Measurements from ENCODE around the gene ZNF177. TPM values are rescaled to one million over a fixed set of nuclear protein-coding genes. Genes with fewer than 3 reads are reported as not detected.

The ZNF177 gene
- total RNA-seq, 1 experiment from 2014 or later, result 0.55 TPM

DNA sequence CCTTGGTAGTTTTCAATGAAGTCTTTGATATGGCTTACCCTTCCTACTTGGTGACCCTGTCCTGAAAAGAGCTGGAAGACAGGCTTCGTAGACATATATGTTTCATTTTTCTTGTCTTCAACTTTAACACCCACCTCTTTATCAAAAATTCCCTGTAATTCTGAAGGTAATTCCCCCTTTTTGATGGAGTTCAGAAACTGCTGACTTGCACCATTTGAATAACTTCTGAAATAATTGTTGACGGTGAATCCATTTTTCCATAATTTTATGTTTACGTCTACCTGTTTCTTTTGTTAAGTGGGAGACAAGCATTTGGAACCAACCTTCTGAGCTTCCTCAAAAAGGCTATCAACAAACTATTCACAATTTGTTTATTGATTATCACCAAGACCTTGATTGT is 14.6 kb upstream of the ZNF177 start:
- no TSS peak for BruUV-seq (replicated peaks)
- Histone ChIP-seq H3K27me3 (ENCODE audit: insufficient read depth, low read depth) (no peaks in the 10 kb centered on the region), H3K4me2 (no peak overlapping the region), H3K4me3 (no peak overlapping the region), H3K79me2 (ENCODE audit: low read depth) (no peaks in the 10 kb centered on the region), H3K27ac (no peak overlapping the region), H3K36me3 (ENCODE audit: low read depth) (no peaks in the 10 kb centered on the region), H3K9me3 (ENCODE audit: insufficient read depth, low read depth) (peaks cover 53% of the 10 kb centered on the region), H3K4me1 (replicated peaks; ENCODE audit: insufficient read depth) (no peaks in the 10 kb centered on the region), H3K9me2 (ENCODE audit: insufficient read depth) (no peaks in the 10 kb centered on the region), H2AFZ (no peak overlapping the region), H3F3A (ENCODE audit: insufficient read depth, low read depth) (no peaks in the 10 kb centered on the region; the same call in 1 of the 2 replicates), H4K20me1 (ENCODE audit: insufficient read depth) (no peaks in the 10 kb centered on the region)
- ChIA-PET POLR2A (ENCODE audit: unreplicated experiment) (no interaction called here), CTCF (no interaction called here)
- DNase-seq, result no peak
- intact Hi-C loops (cut with micrococcal nuclease; ENCODE audit: unreplicated experiment), result no loop called here
- TF ChIP-seq, protein P1, sequence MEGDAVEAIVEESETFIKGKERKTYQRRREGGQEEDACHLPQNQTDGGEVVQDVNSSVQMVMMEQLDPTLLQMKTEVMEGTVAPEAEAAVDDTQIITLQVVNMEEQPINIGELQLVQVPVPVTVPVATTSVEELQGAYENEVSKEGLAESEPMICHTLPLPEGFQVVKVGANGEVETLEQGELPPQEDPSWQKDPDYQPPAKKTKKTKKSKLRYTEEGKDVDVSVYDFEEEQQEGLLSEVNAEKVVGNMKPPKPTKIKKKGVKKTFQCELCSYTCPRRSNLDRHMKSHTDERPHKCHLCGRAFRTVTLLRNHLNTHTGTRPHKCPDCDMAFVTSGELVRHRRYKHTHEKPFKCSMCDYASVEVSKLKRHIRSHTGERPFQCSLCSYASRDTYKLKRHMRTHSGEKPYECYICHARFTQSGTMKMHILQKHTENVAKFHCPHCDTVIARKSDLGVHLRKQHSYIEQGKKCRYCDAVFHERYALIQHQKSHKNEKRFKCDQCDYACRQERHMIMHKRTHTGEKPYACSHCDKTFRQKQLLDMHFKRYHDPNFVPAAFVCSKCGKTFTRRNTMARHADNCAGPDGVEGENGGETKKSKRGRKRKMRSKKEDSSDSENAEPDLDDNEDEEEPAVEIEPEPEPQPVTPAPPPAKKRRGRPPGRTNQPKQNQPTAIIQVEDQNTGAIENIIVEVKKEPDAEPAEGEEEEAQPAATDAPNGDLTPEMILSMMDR (conservative IDR thresholded peaks at IDR 0.05), result no peak
- TF ChIP-seq EZH2 (IDR thresholded peaks at IDR 0.05; ENCODE audit: low read depth), result no peak

DNA sequence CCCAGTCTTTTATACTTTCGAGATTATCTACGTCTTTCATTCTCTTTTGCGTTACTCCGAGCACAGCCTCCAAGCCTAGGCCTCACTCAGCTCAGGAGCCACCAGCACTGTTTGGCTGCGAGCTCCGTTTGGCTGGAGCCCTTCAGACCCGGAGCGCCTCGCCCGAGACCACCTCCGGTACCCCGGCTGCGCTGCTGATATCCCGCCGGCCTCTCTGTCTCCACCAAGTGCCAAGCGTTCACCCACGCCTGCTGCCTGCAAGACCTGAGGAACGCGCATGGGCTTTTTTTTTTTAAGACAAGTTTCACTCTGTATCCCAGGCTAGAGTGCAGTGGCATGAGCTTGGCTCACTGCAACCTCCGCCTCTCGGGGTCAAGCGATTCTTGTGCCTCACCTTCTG is 14.1 kb upstream of the ZNF177 start:
- CTCF ChIA-PET, result no interaction called here
- POLR2A ChIA-PET (ENCODE audit: unreplicated experiment), result no interaction called here
- no TSS peak for BruUV-seq (replicated peaks)
- no peaks in the 10 kb centered on the region for H3K9me2 ChIP-seq (ENCODE audit: insufficient read depth)
- TF ChIP-seq, protein P1 (conservative IDR thresholded peaks at IDR 0.05), result no peak
- TF ChIP-seq EZH2 (IDR thresholded peaks at IDR 0.05; ENCODE audit: low read depth), result no peak
- H3K79me2 ChIP-seq (ENCODE audit: low read depth), result no peaks in the 10 kb centered on the region
- peaks cover 49% of the 10 kb centered on the region for H3K9me3 ChIP-seq (ENCODE audit: insufficient read depth, low read depth)
- no peaks in the 10 kb centered on the region for H3K36me3 ChIP-seq (ENCODE audit: low read depth)
- no peaks in the 10 kb centered on the region; the same call in 1 of the 2 replicates for H3F3A ChIP-seq (ENCODE audit: insufficient read depth, low read depth)
- no peak overlapping the region for H3K4me3 ChIP-seq
- H3K27ac ChIP-seq, result no peak overlapping the region
- H3K4me2 ChIP-seq, result no peak overlapping the region
- no peak for DNase-seq
- no peaks in the 10 kb centered on the region for H3K4me1 ChIP-seq (replicated peaks; ENCODE audit: insufficient read depth)
- H4K20me1 ChIP-seq (ENCODE audit: insufficient read depth), result no peaks in the 10 kb centered on the region
- no peak overlapping the region for H2AFZ ChIP-seq
- no peaks in the 10 kb centered on the region for H3K27me3 ChIP-seq (ENCODE audit: insufficient read depth, low read depth)
- intact Hi-C loops (cut with micrococcal nuclease; ENCODE audit: unreplicated experiment), result no loop called here

DNA sequence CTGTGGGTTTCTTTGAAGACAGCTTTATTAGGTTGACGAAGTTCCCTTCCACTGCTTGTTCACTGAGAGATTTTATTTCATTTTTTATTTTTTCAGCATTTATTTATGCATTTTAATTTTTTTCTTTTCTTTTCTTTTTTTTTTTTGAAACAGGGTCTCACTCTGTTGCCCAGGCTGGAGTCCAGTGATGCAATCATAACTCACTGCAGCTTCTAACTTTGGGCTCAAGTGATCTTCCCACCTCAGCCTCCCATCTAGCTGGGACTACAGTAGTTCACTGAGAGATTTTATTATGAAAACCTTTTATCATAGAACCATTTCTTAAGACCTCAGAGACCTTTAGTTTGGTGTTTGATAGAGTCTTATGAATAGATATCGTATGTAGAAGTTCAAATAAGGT is 10.3 kb upstream of the ZNF177 start:
- CTCF ChIA-PET, result no interaction called here
- BruUV-seq (replicated peaks), result no TSS peak
- H3K9me2 ChIP-seq (ENCODE audit: insufficient read depth), result no peaks in the 10 kb centered on the region
- H3F3A ChIP-seq (ENCODE audit: insufficient read depth, low read depth), result no peaks in the 10 kb centered on the region; the same call in 1 of the 2 replicates
- no peak overlapping the region for H3K4me3 ChIP-seq
- TF ChIP-seq EZH2 (IDR thresholded peaks at IDR 0.05; ENCODE audit: low read depth), result no peak
- TF ChIP-seq, protein P1 (conservative IDR thresholded peaks at IDR 0.05), result no peak
- H3K9me3 ChIP-seq (ENCODE audit: insufficient read depth, low read depth), result peaks cover 28% of the 10 kb centered on the region; the same call in 1 of the 2 replicates
- no peak overlapping the region for H2AFZ ChIP-seq
- H3K4me2 ChIP-seq, result no peak overlapping the region
- no peaks in the 10 kb centered on the region for H4K20me1 ChIP-seq (ENCODE audit: insufficient read depth)
- no peak overlapping the region for H3K27ac ChIP-seq
- H3K79me2 ChIP-seq (ENCODE audit: low read depth), result no peaks in the 10 kb centered on the region
- no peaks in the 10 kb centered on the region for H3K36me3 ChIP-seq (ENCODE audit: low read depth)
- H3K4me1 ChIP-seq (replicated peaks; ENCODE audit: insufficient read depth), result no peaks in the 10 kb centered on the region
- POLR2A ChIA-PET (ENCODE audit: unreplicated experiment), result no interaction called here
- H3K27me3 ChIP-seq (ENCODE audit: insufficient read depth, low read depth), result no peaks in the 10 kb centered on the region
- DNase-seq, result no peak
- intact Hi-C loops (cut with micrococcal nuclease; ENCODE audit: unreplicated experiment), result no loop called here

Measured in PC-9 (cell line).